Fibroblast of lung (primary cell): ENCODE data around the gene MAP3K8.

Experiments used
- CTCF ChIP-seq, 2 donors: IDR thresholded peaks in 1 of 2; conservative IDR thresholded peaks in 1 of 2; 1 replicate in 1 of 2; 2 replicates in 1 of 2; pipeline ENCODE4 v1.5.1; 2011 to 2012; ENCODE audit warnings: low read length in 2 of 2, control low read depth in 1 of 2, inconsistent platforms in 1 of 2, low read depth in 1 of 2, mild to moderate bottlenecking in 1 of 2
- EZH2 ChIP-seq: IDR thresholded peaks from 2 replicates; pipeline ENCODE4 v1.5.1; 2012; ENCODE audit warnings: low read length, control low read depth, mild to moderate bottlenecking; ENCODE audit errors: missing control alignments

GRCh38 chr10:30500534-30500933 is 66.5 kb downstream of the MAP3K8 start:
- TF ChIP-seq CTCF (conservative IDR thresholded peaks at IDR 0.05 in 1 of 2, IDR thresholded peaks at IDR 0.05 in 1 of 2; ENCODE audit: low read depth in 1 of 2, low read length in 2 of 2), result no peak
- TF ChIP-seq EZH2, result peak; percentile 29
